Activated T-cell treated with anti-CD3 and anti-CD28 coated beads, Interleukin-2, amount 50 U/mL, for 72 hours (primary cell): ENCODE results near the gene DMD. TPM values are rescaled to one million over a fixed set of nuclear protein-coding genes. Genes with fewer than 3 reads are reported as not detected.

ENCODE experiments used
- ATAC-seq, 2 donors: fragments of 150-1000 bp; cut with Tn5 transposase; replicated peaks in 1 of 2; 2 replicates each; pipeline ENCODE4 v1.10.0; 2021; ENCODE audit warnings: moderate library complexity in 2 of 2, mild to moderate bottlenecking in 1 of 2
- DNase-seq, 2 donors: peaks; one replicate each; pipeline ENCODE4 v3.0.0; 2021 to 2022; ENCODE audit warnings: mixed read lengths in 1 of 2
- H3K27ac Mint-ChIP-seq: one replicate; pipeline ENCODE4 v1.8.0; 2022; ENCODE audit warnings: mild to moderate bottlenecking, moderate library complexity, mixed read lengths
- H3K27me3 Mint-ChIP-seq: one replicate; pipeline ENCODE4 v1.8.0; 2022; ENCODE audit warnings: low read depth, mixed read lengths
- H3K36me3 Mint-ChIP-seq, 2 donors: one replicate each; pipeline ENCODE4 v1.8.0; 2022; ENCODE audit warnings: mixed read lengths in 2 of 2, mild to moderate bottlenecking in 1 of 2; ENCODE audit not compliant: insufficient read depth in 2 of 2
- H3K4me1 Mint-ChIP-seq: one replicate; pipeline ENCODE4 v1.8.0; 2022; ENCODE audit warnings: low read depth, mixed read lengths
- H3K4me3 Mint-ChIP-seq, 2 donors: one replicate each; pipeline ENCODE4 v1.8.0; 2022; ENCODE audit warnings: mild to moderate bottlenecking in 2 of 2, mixed read lengths in 2 of 2, moderate library complexity in 2 of 2
- H3K9me3 Mint-ChIP-seq, 2 donors: one replicate each; pipeline ENCODE4 v1.8.0; 2022; ENCODE audit warnings: mixed read lengths in 2 of 2
- total RNA-seq, 2 donors: library from RNA; stranded (reverse); gene quantifications; one replicate each; pipeline ENCODE4 v1.2.3, GENCODE V29; 2022

The DMD gene
- total RNA-seq, 2 donors from 2014 or later = 2.9 to 4.6 TPM

DNA sequence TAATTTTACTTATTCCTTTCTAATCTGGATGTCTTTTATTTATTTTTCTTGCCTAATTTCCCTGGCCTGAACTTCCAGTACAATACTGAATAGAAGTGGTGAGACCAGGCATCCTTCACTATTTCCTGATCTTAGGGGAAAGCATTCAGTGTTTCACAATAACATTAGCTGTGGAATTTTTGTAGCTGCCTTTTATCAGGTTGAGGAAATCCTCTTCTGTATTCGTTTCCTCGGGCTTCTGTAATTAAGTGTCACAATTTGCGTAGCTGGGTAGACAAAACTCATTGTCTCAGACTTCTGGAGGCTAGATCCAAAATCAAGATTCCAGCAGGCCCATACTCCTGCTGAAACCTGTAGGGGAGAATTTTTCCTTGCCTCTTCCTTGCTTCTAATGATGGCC lies 1541.1 kb downstream of the DMD start:
- H3K36me3 Mint-ChIP-seq = no peaks in the 10 kb centered on the region
- no peak overlapping the region for H3K4me3 Mint-ChIP-seq
- no peaks in the 10 kb centered on the region for H3K4me1 Mint-ChIP-seq
- peaks cover 5% of the 10 kb centered on the region for H3K27me3 Mint-ChIP-seq
- ATAC-seq (no peak), DNase-seq (no peak)
- H3K27ac Mint-ChIP-seq = no peak overlapping the region
- H3K9me3 Mint-ChIP-seq = no peaks in the 10 kb centered on the region

DNA sequence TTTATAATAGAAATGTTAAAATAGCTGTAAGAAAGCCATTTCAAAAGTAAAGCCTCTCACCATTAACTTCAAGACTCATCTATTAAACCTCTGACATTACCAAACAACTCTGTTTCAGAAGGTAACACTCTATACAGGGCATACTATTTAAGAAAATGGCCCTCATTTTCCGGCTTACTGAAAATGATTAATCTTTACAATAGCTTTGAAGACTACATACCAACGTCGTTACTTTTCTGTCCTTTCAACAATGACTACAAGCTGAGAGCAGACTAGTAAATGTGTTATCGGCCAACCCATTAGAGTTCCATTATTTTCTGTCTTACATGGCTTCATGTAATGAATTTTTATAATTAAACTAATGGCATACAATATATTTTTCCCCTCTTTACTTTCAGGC lies 1545.9 kb downstream of the DMD start:
- ATAC-seq (no peak), DNase-seq (no peak)
- H3K27me3 Mint-ChIP-seq = peaks cover 15% of the 10 kb centered on the region
- no peak overlapping the region for H3K27ac Mint-ChIP-seq
- H3K9me3 Mint-ChIP-seq = no peaks in the 10 kb centered on the region
- H3K36me3 Mint-ChIP-seq = no peaks in the 10 kb centered on the region
- no peak overlapping the region for H3K4me3 Mint-ChIP-seq
- H3K4me1 Mint-ChIP-seq = no peaks in the 10 kb centered on the region

DNA sequence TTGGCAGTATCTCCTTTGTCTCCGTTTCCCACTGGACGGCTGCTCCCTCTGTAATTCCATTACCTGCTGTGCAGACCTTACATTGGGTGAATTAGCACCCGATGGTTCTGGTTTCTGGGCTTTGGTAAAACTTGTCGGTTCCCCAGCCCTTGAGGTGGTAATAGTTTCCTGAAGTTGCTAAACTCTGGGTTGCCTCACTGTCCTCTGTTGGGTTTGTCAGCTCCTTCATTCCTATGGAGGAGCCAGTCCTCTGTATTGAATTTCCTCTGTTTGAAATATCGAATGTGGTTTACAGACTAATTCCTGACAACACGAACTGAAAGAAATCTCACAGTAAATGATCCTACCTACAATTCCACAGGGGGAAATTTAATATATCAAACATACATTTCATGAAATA lies 1548.2 kb downstream of the DMD start:
- H3K4me1 Mint-ChIP-seq = no peaks in the 10 kb centered on the region
- no peak overlapping the region for H3K4me3 Mint-ChIP-seq
- no peak for ATAC-seq
- DNase-seq = no peak
- H3K9me3 Mint-ChIP-seq = no peaks in the 10 kb centered on the region
- no peaks in the 10 kb centered on the region for H3K36me3 Mint-ChIP-seq
- peaks cover 12% of the 10 kb centered on the region for H3K27me3 Mint-ChIP-seq
- no peak overlapping the region for H3K27ac Mint-ChIP-seq

DNA sequence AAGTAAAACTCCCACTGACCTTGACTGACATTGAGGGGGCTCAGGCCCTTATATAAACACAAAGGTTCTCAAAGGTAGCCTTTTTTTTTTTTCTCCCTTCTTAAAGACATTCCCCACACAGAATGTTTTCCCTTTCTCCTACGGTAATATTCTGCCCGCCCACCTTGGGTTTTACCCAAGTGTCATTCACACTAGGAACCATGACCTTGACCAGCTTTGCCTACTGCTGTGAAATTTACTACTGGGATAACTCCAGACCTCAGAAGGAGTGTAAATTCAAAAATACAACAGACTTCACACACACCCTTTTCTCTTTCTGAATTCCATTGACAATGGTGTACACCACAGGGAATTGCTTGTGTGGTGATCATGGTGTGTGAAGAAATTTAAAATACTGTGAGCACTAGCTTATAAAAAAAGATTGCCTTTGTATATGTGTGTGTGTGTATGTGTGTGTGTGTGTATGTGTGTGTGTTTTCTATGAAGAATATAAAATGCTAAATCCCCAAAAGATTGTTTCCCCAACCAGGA lies 1550.0 kb downstream of the DMD start:
- Mint-ChIP-seq H3K9me3 (no peaks in the 10 kb centered on the region), H3K27me3 (peaks cover 12% of the 10 kb centered on the region), H3K4me1 (no peaks in the 10 kb centered on the region), H3K4me3 (no peak overlapping the region), H3K36me3 (no peaks in the 10 kb centered on the region), H3K27ac (no peak overlapping the region)
- DNase-seq (no peak), ATAC-seq (no peak)

DNA sequence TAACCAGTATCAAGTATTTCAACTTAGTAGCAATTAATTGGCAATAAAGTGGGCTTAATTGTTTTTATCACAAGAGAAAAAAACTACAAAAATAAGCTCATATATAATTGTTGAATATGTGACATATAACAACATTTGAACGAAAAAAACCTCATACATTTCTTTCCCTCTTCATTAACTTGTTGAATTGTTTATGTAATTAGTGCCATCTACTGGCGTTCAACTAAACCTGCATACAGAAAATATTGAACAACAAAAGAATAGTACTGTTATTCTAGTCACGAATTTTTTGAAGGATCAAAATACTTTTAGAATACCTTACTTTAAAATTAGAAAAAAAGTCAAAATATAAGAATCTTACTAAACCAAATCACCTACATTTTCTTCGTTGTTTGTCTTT lies 1553.0 kb downstream of the DMD start:
- ATAC-seq (no peak), DNase-seq (no peak)
- Mint-ChIP-seq H3K27me3 (peaks cover under 1% of the 10 kb centered on the region), H3K36me3 (no peaks in the 10 kb centered on the region), H3K9me3 (no peaks in the 10 kb centered on the region), H3K4me3 (no peak overlapping the region), H3K27ac (no peak overlapping the region), H3K4me1 (no peaks in the 10 kb centered on the region)

DNA sequence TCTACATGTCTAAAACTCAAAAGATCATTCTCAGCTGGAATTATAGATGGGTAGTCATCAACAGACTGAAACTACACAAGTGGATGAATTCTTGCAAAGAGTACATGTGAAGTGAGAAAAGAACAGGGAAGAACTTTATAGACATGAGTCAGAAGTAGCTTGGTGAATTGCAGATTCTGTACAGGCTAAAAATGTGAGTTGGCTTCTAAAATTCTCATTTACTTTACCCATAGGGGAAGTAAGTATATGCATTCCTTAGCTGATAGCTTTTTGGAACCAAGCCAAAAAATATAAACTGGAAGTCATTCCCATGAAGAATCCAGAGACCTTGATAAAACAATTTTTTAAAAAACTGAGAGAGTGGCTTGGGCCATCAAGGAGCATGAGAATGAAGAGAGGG lies 1555.3 kb downstream of the DMD start:
- Mint-ChIP-seq H3K27me3 (no peaks in the 10 kb centered on the region), H3K9me3 (no peaks in the 10 kb centered on the region), H3K27ac (no peak overlapping the region), H3K4me3 (no peak overlapping the region), H3K36me3 (no peaks in the 10 kb centered on the region), H3K4me1 (no peaks in the 10 kb centered on the region)
- DNase-seq (no peak), ATAC-seq (no peak)

DNA sequence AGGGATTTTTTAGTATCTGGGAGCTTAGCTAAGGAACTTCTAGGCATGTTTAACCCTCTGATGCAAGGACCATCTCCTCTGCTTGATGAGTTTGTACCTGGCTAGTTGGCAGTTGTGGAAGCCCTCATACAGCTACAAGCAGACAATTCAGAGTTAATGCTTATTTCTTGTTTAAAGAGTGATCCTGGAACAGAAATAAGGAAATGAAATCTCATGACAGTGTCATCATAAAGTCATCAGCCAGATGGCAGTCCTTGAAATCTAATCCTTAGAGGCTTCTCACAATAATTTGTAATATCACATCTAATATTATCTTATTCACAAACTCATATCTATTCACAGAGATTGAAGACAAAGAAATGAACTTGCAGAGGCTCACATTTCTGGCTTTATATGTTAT lies 1557.9 kb downstream of the DMD start:
- no peaks in the 10 kb centered on the region for H3K36me3 Mint-ChIP-seq
- H3K4me1 Mint-ChIP-seq = no peaks in the 10 kb centered on the region
- no peak overlapping the region for H3K27ac Mint-ChIP-seq
- no peak for DNase-seq
- H3K4me3 Mint-ChIP-seq = no peak overlapping the region
- no peaks in the 10 kb centered on the region for H3K9me3 Mint-ChIP-seq
- H3K27me3 Mint-ChIP-seq = no peaks in the 10 kb centered on the region
- ATAC-seq = no peak

DNA sequence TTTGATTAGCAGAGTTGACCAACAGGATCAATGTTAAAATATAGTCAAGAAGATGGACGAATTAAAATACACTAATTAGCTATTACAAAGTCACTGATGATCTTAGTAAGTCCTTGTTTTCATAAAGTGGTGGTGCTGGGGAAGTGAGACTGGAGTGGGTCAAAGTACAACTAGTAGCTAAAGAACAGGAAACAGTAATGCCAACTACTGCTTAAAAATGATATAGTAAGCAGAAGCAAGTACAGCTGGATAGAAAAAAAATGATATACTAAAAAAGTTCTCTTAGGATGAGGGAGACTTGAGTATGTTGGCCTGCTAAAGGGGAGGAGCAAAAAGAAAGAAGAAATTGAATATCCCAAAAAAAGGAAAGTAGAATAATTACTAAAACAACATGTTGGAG lies 1558.7 kb downstream of the DMD start:
- ATAC-seq (no peak), DNase-seq (no peak)
- H3K4me1 Mint-ChIP-seq = no peaks in the 10 kb centered on the region
- H3K27me3 Mint-ChIP-seq = no peaks in the 10 kb centered on the region
- H3K36me3 Mint-ChIP-seq = no peaks in the 10 kb centered on the region
- no peak overlapping the region for H3K27ac Mint-ChIP-seq
- no peaks in the 10 kb centered on the region for H3K9me3 Mint-ChIP-seq
- H3K4me3 Mint-ChIP-seq = no peak overlapping the region

DNA sequence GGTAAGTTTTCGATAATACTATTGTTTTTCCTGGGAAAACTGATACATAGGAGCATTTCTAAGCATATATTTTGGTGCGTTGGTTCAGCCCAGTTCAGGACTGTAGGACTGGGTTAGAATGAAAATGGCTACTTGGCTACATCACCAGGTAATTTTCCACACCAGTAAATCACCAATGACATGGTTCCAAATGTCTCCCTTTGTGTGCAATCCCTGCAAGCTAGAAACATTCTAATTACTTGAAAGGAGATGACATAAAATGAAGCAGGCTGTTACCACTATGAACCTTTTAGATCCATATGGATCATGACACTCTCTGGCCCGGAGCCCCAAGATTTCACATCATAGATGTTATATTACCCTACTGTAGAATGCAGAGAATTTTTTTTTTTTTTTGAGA lies 1562.1 kb downstream of the DMD start:
- H3K9me3 Mint-ChIP-seq = no peaks in the 10 kb centered on the region
- no peak overlapping the region for H3K27ac Mint-ChIP-seq

DNA sequence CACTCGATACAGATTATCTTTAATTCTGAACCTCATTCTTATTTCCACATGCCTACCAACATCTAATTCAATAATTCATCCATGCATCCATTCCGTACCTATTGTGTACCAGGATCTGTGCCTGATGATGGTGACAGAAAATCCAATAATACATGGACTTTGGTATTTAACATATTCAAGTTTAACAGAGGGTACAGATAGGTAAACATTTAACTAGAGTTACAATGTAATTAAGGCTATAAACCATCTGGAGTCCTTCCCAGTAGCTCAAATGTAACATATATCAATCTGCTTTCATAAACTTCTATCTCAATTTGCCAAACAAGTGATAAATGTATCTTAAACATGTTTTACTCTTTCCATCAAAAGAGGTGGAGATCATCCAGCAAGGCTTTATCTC lies 1578.0 kb downstream of the DMD start:
- ATAC-seq (no peak), DNase-seq (no peak)
- Mint-ChIP-seq H3K27ac (no peak overlapping the region), H3K27me3 (peaks cover 8% of the 10 kb centered on the region), H3K9me3 (no peaks in the 10 kb centered on the region), H3K4me1 (no peaks in the 10 kb centered on the region), H3K36me3 (no peaks in the 10 kb centered on the region), H3K4me3 (no peak overlapping the region)

More for the DNA sequence above, 1562.1 kb downstream of the DMD start:
- no peaks in the 10 kb centered on the region for H3K27me3 Mint-ChIP-seq
- DNase-seq (no peak), ATAC-seq (no peak)
- no peaks in the 10 kb centered on the region for H3K36me3 Mint-ChIP-seq
- H3K4me3 Mint-ChIP-seq = no peak overlapping the region
- H3K4me1 Mint-ChIP-seq = no peaks in the 10 kb centered on the region

DNA sequence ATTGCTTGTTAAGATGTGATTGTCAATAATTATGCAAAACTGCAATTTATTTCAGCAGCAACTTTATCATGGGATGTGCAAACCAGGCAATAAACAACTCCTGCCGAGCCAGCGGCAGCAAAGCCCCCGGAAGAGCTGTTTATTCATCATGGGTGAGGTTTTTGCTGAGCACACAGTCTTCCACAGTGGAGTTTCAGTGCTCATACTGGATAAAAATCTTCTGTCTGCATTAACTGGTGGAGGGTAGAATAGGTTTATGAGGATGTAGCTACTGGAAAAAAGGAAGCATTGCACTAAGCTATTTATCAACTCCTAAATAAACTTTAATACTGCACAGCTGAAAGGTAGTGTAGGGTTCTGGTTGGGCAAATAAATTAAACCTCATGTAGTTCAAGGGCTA lies 1582.2 kb downstream of the DMD start:
- no peak overlapping the region for H3K4me3 Mint-ChIP-seq
- H3K4me1 Mint-ChIP-seq = no peaks in the 10 kb centered on the region
- DNase-seq (no peak), ATAC-seq (no peak)
- peaks cover 0 to 1% of the 10 kb centered on the region in 2 donors for H3K9me3 Mint-ChIP-seq
- peaks cover 11% of the 10 kb centered on the region for H3K27me3 Mint-ChIP-seq
- no peaks in the 10 kb centered on the region for H3K36me3 Mint-ChIP-seq
- no peak overlapping the region for H3K27ac Mint-ChIP-seq

DNA sequence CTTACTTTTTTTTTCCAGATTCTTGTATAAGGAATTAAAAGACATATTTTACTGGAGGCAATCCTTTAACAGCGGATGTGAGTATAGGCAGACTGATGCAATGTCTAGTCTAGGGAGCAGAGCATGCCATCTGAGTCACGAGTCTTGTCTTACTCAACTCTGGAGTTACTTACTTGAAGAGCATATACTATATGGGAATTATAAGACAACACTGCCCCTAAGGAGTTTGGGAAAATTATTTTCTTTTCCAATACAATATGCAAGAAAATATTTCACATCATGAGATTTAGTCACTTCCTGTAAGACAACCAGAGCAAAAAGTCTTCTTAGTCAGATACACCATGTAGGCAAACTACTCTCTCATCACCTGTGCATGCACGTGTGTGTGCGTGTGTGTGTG lies 1602.2 kb downstream of the DMD start:
- H3K27me3 Mint-ChIP-seq = peaks cover 6% of the 10 kb centered on the region
- no peak overlapping the region for H3K27ac Mint-ChIP-seq
- no peaks in the 10 kb centered on the region for H3K36me3 Mint-ChIP-seq
- no peaks in the 10 kb centered on the region for H3K4me1 Mint-ChIP-seq
- no peak for DNase-seq
- H3K9me3 Mint-ChIP-seq = no peaks in the 10 kb centered on the region
- H3K4me3 Mint-ChIP-seq = no peak overlapping the region
- ATAC-seq = no peak

DNA sequence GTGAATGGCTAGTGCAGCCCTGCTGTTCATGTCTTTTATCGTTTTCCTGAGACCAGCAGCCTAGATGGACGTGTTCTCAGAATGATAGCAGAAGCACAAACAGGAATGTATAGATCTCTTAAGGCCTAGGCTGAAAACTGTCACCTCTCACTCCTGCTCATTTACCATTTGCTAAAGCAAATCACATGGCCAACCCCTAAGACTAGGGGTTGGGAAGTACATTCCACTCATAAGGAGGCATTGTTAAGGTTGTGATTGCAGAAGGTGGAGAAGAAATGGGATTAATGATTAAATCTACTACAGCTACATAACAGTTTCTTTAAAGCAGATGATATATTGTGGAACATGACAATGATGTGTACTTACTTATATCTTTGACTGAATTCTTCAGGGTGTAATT lies 1602.7 kb downstream of the DMD start:
- Mint-ChIP-seq H3K36me3 (no peaks in the 10 kb centered on the region), H3K4me1 (no peaks in the 10 kb centered on the region), H3K4me3 (no peak overlapping the region), H3K9me3 (no peaks in the 10 kb centered on the region), H3K27ac (no peak overlapping the region), H3K27me3 (peaks cover 6% of the 10 kb centered on the region)
- DNase-seq (no peak), ATAC-seq (no peak)

DNA sequence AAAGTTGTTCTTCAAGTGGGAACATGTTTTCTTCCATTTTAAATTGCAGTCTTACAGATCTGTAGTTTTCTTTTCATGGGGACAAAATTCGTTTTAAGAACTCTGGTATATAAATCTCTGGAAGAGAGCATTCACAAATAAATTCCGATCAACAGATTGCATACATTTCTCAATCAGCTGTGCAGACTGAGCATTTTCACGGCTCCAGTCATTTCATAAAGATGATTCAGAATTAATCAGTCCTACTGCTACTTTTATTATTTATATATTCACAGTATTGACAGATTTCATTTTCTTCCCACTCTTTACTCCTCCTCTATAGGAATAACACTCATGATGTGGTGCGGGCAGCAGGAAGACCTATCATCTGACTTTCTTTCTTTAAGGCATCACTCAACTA lies 1604.6 kb downstream of the DMD start:
- ATAC-seq (no peak), DNase-seq (no peak)
- H3K4me1 Mint-ChIP-seq = no peaks in the 10 kb centered on the region
- H3K4me3 Mint-ChIP-seq = no peak overlapping the region
- H3K9me3 Mint-ChIP-seq = no peaks in the 10 kb centered on the region
- H3K27me3 Mint-ChIP-seq = peaks cover 6% of the 10 kb centered on the region
- no peak overlapping the region for H3K27ac Mint-ChIP-seq
- no peaks in the 10 kb centered on the region for H3K36me3 Mint-ChIP-seq
